Motor neuron (in vitro differentiated cells): Measurements from ENCODE around the gene NFATC2. TPM values are rescaled to one million over a fixed set of nuclear protein-coding genes. Genes with fewer than 3 reads are reported as not detected.
A peak's percentile ranks its signal among the peaks of the same experiment; 100 is the strongest.

Source experiments
- ATAC-seq, 8 experiments: fragments of 200-7000 bp; cut with Tn5 transposase; replicated peaks in 6 of 8; 2 replicates each; pipeline ENCODE4 v1.8.0; 2021; ENCODE audit warnings: mild to moderate bottlenecking in 8 of 8, moderate library complexity in 8 of 8
- H3K27ac ChIP-seq, 2 donors: fragments of 250-450 bp; sonication (Bioruptor Pico); 2 replicates each; pipeline ENCODE4 v1.9.0; 2021; ENCODE audit warnings: antibody characterized with exemption in 2 of 2, mild to moderate bottlenecking in 2 of 2, moderate library complexity in 1 of 2
- H3K4me1 ChIP-seq, 2 donors: fragments of 250-450 bp; sonication (Bioruptor Pico); replicated peaks in 1 of 2; 2 replicates each; pipeline ENCODE4 v1.6.1; 2021; ENCODE audit warnings: antibody characterized with exemption in 2 of 2, mild to moderate bottlenecking in 2 of 2, moderate library complexity in 1 of 2
- H3K4me3 ChIP-seq, 5 donors: fragments of 250-450 bp; sonication (Bioruptor Pico); 2 replicates each; pipeline ENCODE4 v1.9.0; 2021; ENCODE audit warnings: antibody characterized with exemption in 5 of 5, mild to moderate bottlenecking in 5 of 5, moderate library complexity in 4 of 5
- WGBS, 10 experiments: fragments of 450-650 bp; shearing (Covaris generic); methylation state at CpG; one replicate each; pipeline ENCODE4 v1.0.0; 2022; 5-methylcytosine and 5-hydroxymethylcytosine counted together
- in situ Hi-C, 9 experiments: fragments of 400-800 bp; cut with MboI; loops; one replicate each; pipeline ENCODE4 v1.15.0; 2021; ENCODE audit warnings: low sequenced_read_pairs in 9 of 9, low pct_unique_long_range_greater_than_20kb in 2 of 9; ENCODE audit not compliant: unreplicated experiment in 9 of 9
- total RNA-seq, 8 experiments: library from RNA; unstranded; fragments of 300-600 nt; gene quantifications; 2 replicates each; pipeline versions ENCODE4 v1.2.3 to v1.2.4, GENCODE V29; 2022

NFATC2 gene
- total RNA-seq, 8 experiments from 2014 or later: 0.11 to 9.7 (median 0.56) TPM

GRCh38 chr20:51437182-51437924, 105.2 kb downstream of the NFATC2 start:
- no peak overlapping the region for H3K4me3 ChIP-seq
- ATAC-seq: peak in 3 of 8 experiments; percentile 30 to 63 (median 61)
- peaks cover 0 to 6% of the 10 kb centered on the region in 2 donors for H3K4me1 ChIP-seq
- in situ Hi-C loops: no loop called here
- WGBS, 10 experiments: 74 to 94% (median 85%) methylated on average over 2 to 7 of the region's 7 CpGs; no CpG with 5 or more reads in 3 of the 10 experiments
- H3K27ac ChIP-seq: no peak overlapping the region

GRCh38 chr20:51434580-51435247, 107.8 kb downstream of the NFATC2 start:
- H3K4me1 ChIP-seq: peaks cover 9 to 10% of the 10 kb centered on the region in 2 donors
- 32 to 100% (median 79%) methylated on average over 1 to 4 of the region's 6 CpGs; no CpG with 5 or more reads in 2 of the 10 experiments for WGBS, 10 experiments
- no peak overlapping the region for H3K4me3 ChIP-seq
- ATAC-seq: peak; percentile 79 to 97 (median 94)
- in situ Hi-C loops: no loop called here
- no peak overlapping the region for H3K27ac ChIP-seq

GRCh38 chr20:51434026-51434425, 108.5 kb downstream of the NFATC2 start:
- in situ Hi-C loops: no loop called here
- WGBS, 10 experiments: 60 to 100% (median 86%) methylated on average over 1 to 2 of the region's 2 CpGs; no CpG with 5 or more reads in 3 of the 10 experiments
- Histone ChIP-seq H3K4me3 (no peak overlapping the region), H3K4me1 (peaks cover 9 to 10% of the 10 kb centered on the region in 2 donors), H3K27ac (no peak overlapping the region)
- ATAC-seq: no peak

- H3K4me1 ChIP-seq: peaks cover 12 to 15% of the 10 kb centered on the region in 2 donors
- peak in 1 of 8 experiments; percentile 19 for ATAC-seq
- 54 to 100% (median 85%) methylated on average over 1 to 3 of the region's 3 CpGs; no CpG with 5 or more reads in 2 of the 10 experiments for WGBS, 10 experiments
- H3K4me3 ChIP-seq: no peak overlapping the region
- H3K27ac ChIP-seq: no peak overlapping the region
- in situ Hi-C loops: no loop called here
Measured at GRCh38 chr20:51432875-51433274, 109.6 kb downstream of the NFATC2 start.

GRCh38 chr20:51432251-51432784, 110.2 kb downstream of the NFATC2 start:
- Histone ChIP-seq H3K27ac (no peak overlapping the region), H3K4me1 (peaks cover 12 to 21% of the 10 kb centered on the region in 2 donors), H3K4me3 (no peak overlapping the region)
- 80 to 93% (median 90%) methylated on average over 2 to 5 of the region's 27 CpGs; no CpG with 5 or more reads in 6 of the 10 experiments for WGBS, 10 experiments
- in situ Hi-C loops: no loop called here
- ATAC-seq: no peak

- H3K4me1 ChIP-seq: peaks cover 22 to 31% of the 10 kb centered on the region in 2 donors
- no peak overlapping the region for H3K27ac ChIP-seq
- no peak for ATAC-seq
- H3K4me3 ChIP-seq: no peak overlapping the region
- WGBS, 10 experiments: 20 to 100% (median 84%) methylated on average over 1 to 4 of the region's 5 CpGs; no CpG with 5 or more reads in 6 of the 10 experiments
- in situ Hi-C loops: no loop called here
Measured at GRCh38 chr20:51431321-51431720, 111.2 kb downstream of the NFATC2 start.

- WGBS, 10 experiments: 56 to 90% (median 72%) methylated on average over 4 to 10 of the region's 14 CpGs; no CpG with 5 or more reads in 2 of the 10 experiments
- in situ Hi-C loops: no loop called here
- Histone ChIP-seq H3K4me1 (peaks cover 27 to 40% of the 10 kb centered on the region in 2 donors), H3K27ac (no peak overlapping the region), H3K4me3 (no peak overlapping the region)
- no peak for ATAC-seq
Measured at GRCh38 chr20:51430198-51430950, 112.1 kb downstream of the NFATC2 start.

GRCh38 chr20:51429696-51430095, 112.8 kb downstream of the NFATC2 start:
- Histone ChIP-seq H3K4me3 (no peak overlapping the region), H3K4me1 (peaks cover 30 to 47% of the 10 kb centered on the region in 2 donors), H3K27ac (no peak overlapping the region)
- in situ Hi-C loops: no loop called here
- no peak for ATAC-seq
- WGBS, 10 experiments: 60 to 100% (median 91%) methylated on average over 1 to 3 of the region's 10 CpGs; no CpG with 5 or more reads in 2 of the 10 experiments

- 80 to 100% (median 100%) methylated on average over 1 to 3 of the region's 6 CpGs; no CpG with 5 or more reads in 5 of the 10 experiments for WGBS, 10 experiments
- Histone ChIP-seq H3K4me3 (no peak overlapping the region), H3K4me1 (peaks cover 30 to 48% of the 10 kb centered on the region in 2 donors), H3K27ac (no peak overlapping the region)
- in situ Hi-C loops: no loop called here
- no peak for ATAC-seq
Measured at GRCh38 chr20:51429144-51429482, 113.4 kb downstream of the NFATC2 start.

GRCh38 chr20:51428401-51429143, 113.9 kb downstream of the NFATC2 start:
- in situ Hi-C loops: no loop called here
- ATAC-seq: peak in 5 of 8 experiments; percentile 24 to 67 (median 40)
- no peak overlapping the region for H3K4me3 ChIP-seq
- no peak overlapping the region for H3K27ac ChIP-seq
- whole genome bisulfite sequencing, 10 experiments: 15 to 95% (median 71%) methylated on average over 1 to 20 of the region's 25 CpGs; no CpG with 5 or more reads in 2 of the 10 experiments
- peaks cover 30 to 48% of the 10 kb centered on the region in 2 donors for H3K4me1 ChIP-seq

GRCh38 chr20:51427651-51428291, 114.7 kb downstream of the NFATC2 start:
- in situ Hi-C loops: no loop called here
- 72 to 100% (median 89%) methylated on average over 1 to 6 of the region's 14 CpGs; no CpG with 5 or more reads in 2 of the 10 experiments for whole genome bisulfite sequencing, 10 experiments
- no peak overlapping the region for H3K4me3 ChIP-seq
- peak overlapping the region; percentile 11 to 43 for H3K27ac ChIP-seq
- H3K4me1 ChIP-seq: peaks cover 30 to 48% of the 10 kb centered on the region in 2 donors
- ATAC-seq: no peak
